Measurements from ENCODE around the gene SPRTN.

SPRTN gene

DNA sequence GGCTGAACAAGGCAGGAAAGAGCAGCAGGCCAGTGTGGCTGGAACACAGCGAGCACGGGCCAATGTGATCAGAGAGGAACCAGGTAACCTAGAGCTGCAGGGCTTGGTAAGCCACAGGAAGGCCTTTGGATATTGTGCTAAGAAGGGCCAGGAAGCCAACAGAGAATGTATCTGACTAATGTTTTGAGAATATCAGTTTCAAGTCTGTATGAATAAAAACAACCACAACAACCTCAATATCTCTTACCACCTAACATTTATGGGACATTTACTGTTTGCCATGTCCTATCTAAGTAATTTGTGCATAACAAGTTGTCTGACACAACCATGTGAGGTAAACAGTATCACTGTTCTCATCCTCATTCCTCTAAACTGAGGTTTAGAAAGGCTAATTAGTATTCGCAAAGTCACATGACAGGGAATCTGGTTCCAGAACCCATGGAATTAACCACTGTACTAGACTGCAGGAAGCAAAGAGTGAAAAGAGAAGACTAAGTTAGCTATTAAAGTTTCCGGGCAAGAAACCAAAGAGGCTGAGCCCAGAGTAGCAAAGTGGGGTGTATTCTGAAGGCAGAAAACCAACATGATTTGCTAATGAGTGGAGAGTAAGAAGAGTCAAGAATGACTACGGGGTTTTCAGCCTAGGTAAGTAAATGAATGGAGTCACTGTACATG lies 38.9 kb downstream of the SPRTN start:
- H3K27ac ChIP-seq: no peak overlapping the region
- H3K4me3 ChIP-seq: no peak overlapping the region
- TF ChIP-seq, protein P1, sequence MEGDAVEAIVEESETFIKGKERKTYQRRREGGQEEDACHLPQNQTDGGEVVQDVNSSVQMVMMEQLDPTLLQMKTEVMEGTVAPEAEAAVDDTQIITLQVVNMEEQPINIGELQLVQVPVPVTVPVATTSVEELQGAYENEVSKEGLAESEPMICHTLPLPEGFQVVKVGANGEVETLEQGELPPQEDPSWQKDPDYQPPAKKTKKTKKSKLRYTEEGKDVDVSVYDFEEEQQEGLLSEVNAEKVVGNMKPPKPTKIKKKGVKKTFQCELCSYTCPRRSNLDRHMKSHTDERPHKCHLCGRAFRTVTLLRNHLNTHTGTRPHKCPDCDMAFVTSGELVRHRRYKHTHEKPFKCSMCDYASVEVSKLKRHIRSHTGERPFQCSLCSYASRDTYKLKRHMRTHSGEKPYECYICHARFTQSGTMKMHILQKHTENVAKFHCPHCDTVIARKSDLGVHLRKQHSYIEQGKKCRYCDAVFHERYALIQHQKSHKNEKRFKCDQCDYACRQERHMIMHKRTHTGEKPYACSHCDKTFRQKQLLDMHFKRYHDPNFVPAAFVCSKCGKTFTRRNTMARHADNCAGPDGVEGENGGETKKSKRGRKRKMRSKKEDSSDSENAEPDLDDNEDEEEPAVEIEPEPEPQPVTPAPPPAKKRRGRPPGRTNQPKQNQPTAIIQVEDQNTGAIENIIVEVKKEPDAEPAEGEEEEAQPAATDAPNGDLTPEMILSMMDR (IDR thresholded peaks at IDR 0.05): no peak
- DNase-seq (ENCODE audit: low spot score): no peak

DNA sequence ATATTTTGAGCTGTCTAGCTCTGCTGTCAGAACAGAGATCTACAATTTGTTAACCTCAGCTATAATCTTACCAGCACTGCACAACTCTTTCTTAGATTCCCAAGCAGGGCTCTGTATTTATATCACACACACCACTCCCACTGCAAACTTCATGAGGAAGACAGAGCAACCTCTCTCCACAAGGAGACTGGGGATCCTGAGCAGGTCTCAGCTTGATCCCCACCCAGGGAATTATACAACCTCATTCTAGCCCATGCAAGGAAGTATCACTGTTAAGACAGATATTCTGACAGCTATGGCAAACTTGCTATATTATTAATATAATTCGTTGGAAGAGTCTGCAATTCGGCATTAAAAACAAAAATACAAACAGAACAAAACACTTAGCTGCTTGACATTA lies 43.6 kb downstream of the SPRTN start:
- H3K4me3 ChIP-seq: no peak overlapping the region
- H3K27ac ChIP-seq: no peak overlapping the region
- no peak for DNase-seq (ENCODE audit: low spot score)
- TF ChIP-seq, protein P1 (IDR thresholded peaks at IDR 0.05): no peak

DNA sequence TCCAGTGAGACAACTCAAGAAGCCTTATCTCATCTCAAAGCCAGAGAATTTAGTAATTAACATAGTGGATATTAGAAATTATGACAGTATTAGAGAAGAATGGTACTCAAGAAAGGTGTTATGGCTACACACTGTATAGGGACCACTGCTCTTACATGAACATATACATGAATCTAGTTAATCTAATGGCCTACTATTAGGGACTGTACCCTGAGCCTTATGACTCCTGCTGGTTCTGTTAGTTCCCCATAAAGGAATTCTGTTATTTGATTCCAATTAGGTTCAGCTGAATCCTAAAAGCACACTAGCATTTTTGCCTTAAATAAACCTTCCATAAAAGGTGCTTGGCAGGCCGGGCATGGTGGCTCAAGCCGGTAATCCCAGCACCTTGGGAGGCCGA lies 44.3 kb downstream of the SPRTN start:
- no peak overlapping the region for H3K4me3 ChIP-seq
- TF ChIP-seq, protein P1 (IDR thresholded peaks at IDR 0.05): no peak

DNA sequence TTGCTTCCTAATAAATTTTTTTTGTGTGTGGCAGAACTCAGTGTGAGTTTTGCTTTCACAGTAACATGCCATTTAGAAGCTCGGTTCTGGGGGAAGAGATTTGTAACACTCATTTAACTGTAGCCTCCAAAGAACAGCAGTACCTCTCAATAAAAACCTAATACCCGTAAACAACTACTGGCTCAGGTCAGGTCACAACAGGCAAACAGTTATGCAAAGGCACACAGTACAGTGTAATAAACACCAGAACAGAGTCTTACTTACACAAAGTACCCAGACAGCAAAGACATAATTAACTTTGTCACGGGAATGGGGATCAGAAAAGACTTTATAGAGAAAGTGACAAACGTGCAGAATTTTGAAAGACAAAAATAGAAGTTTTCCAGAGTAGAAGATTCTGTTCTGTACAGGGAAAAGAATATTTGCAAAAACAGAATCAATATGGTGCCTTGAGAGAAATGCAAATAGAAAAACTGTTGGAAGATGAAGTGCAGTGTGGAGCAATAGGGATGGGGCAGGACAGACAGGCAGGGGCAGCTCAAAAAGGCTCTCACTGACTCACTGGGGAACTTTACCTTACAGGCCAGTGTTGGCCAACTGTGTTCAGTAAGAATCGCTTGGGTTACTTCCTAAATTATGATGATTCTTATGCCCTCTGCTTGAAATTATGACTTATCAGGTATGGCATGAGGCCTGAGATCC lies 45.2 kb downstream of the SPRTN start:
- DNase-seq (ENCODE audit: low spot score): no peak
- H3K27ac ChIP-seq: no peak overlapping the region
- TF ChIP-seq, protein P1 (IDR thresholded peaks at IDR 0.05): no peak
- no peak overlapping the region for H3K4me3 ChIP-seq

More for the DNA sequence above, 44.3 kb downstream of the SPRTN start:
- DNase-seq (ENCODE audit: low spot score): no peak
- H3K27ac ChIP-seq: no peak overlapping the region

DNA sequence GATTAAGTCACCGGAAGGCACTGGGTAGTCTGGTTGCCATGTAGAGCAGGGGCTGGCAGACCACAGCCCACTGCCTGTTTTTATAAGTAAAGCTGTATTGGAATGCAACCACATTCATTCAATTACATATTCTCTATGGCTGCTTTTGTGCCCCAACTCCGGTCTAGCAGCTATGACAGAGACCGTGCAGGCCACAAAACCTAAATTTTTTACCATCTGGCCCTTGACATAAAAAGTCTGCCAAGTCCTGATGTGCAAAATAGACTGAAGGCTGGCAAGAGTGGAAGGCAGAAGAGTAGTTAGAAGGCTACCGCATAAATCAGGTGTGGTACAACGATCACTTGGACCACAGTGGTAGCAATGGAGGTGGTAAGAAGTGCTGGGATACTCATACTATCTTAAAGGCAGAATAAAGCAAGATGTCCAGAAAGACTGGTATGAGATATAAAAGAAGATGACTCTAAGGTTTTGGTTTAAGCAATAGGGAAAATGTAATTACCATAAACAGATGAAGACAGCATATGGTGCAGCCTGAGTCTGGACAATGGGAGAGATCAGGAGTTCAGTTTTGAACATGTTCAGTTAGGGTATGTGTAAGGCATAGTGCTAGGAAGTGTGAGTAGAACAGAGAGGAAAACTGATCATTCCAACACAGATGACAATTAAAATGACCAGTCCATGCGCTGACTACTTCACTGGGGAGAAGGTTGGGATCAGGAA lies 46.8 kb downstream of the SPRTN start:
- H3K27ac ChIP-seq: no peak overlapping the region
- no peak overlapping the region for H3K4me3 ChIP-seq
- DNase-seq (ENCODE audit: low spot score): no peak
- TF ChIP-seq, protein P1 (IDR thresholded peaks at IDR 0.05): no peak

DNA sequence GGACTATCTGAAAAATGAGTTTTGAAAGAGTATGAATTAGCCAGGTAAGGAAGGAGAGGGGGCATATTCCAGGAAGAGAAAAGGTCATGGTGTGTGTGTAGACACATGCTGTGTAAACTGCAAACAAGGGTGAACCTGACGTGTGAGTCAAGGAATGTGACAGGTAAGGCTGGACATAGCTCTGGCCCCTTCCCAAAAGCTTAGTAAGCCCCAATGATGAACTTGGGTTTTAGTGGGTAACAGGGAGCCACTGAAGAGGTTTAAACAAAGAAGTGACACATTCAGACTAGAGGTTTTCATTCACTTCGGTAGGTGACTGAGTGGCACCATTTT lies 47.3 kb downstream of the SPRTN start:
- DNase-seq (ENCODE audit: low spot score): no peak
- TF ChIP-seq, protein P1 (IDR thresholded peaks at IDR 0.05): no peak
- Histone ChIP-seq H3K27ac (no peak overlapping the region), H3K4me3 (no peak overlapping the region)
